NB4 (cell line): ENCODE measurements around the gene MRPL12.

Source experiments
- MAX ChIP-seq: IDR thresholded peaks from 2 replicates; pipeline ENCODE4 v1.6.1; 2011; ENCODE audit warnings: low read depth, low read length
- MYC ChIP-seq: IDR thresholded peaks from 2 replicates; pipeline ENCODE4 v1.6.1; 2011; ENCODE audit warnings: low read depth, low read length
- POLR2A ChIP-seq: IDR thresholded peaks from 2 replicates; pipeline ENCODE4 v1.6.1; 2011; ENCODE audit warnings: mild to moderate bottlenecking; ENCODE audit not compliant: insufficient read length; ENCODE audit errors: extremely low read depth
- TF ChIP-seq, protein P1 (sequence below): IDR thresholded peaks from one replicate; pipeline ENCODE4 v1.5.1; 2012; ENCODE audit warnings: low read depth, low read length

- TF ChIP-seq, protein P1, sequence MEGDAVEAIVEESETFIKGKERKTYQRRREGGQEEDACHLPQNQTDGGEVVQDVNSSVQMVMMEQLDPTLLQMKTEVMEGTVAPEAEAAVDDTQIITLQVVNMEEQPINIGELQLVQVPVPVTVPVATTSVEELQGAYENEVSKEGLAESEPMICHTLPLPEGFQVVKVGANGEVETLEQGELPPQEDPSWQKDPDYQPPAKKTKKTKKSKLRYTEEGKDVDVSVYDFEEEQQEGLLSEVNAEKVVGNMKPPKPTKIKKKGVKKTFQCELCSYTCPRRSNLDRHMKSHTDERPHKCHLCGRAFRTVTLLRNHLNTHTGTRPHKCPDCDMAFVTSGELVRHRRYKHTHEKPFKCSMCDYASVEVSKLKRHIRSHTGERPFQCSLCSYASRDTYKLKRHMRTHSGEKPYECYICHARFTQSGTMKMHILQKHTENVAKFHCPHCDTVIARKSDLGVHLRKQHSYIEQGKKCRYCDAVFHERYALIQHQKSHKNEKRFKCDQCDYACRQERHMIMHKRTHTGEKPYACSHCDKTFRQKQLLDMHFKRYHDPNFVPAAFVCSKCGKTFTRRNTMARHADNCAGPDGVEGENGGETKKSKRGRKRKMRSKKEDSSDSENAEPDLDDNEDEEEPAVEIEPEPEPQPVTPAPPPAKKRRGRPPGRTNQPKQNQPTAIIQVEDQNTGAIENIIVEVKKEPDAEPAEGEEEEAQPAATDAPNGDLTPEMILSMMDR = no peak
- no peak for TF ChIP-seq MYC
- no peak for TF ChIP-seq POLR2A
- no peak for TF ChIP-seq MAX
Observed at GRCh38 chr17:81685108-81685507, 18.1 kb upstream of the MRPL12 start.
